ENCODE results near the gene CFAP68.
"Not testable (repeated sequence)": the region's sequence is repeated elsewhere in the genome, so short reads cannot be mapped to it uniquely, and the experiment has no call there.

The CFAP68 gene

GRCh38 chr11:111918390-111919256 is 39.3 kb downstream of the CFAP68 start, which contains the start of gene C11orf52:
Gene C11orf52, plus strand, starts transcription at chr11:111918913. Its CDS starts 60 bp downstream, at chr11:111918973.
- DNase-seq (ENCODE audit: low spot score) = no peak

- no peak for DNase-seq (ENCODE audit: low spot score)
These were observed 41.6 kb downstream of the CFAP68 start for GRCh38 chr11:111920908-111921307.

- no peak for DNase-seq (ENCODE audit: low spot score)
These were observed 42.3 kb downstream of the CFAP68 start for GRCh38 chr11:111921541-111922230.

- peak; percentile 84 for DNase-seq (ENCODE audit: low spot score)
These were observed 43.5 kb downstream of the CFAP68 start for GRCh38 chr11:111922803-111923202.

GRCh38 chr11:111923351-111923788 is 44.0 kb downstream of the CFAP68 start:
- DNase-seq (ENCODE audit: low spot score) = no peak

GRCh38 chr11:111923951-111924350 is 44.6 kb downstream of the CFAP68 start:
- DNase-seq (ENCODE audit: low spot score) = no peak

- DNase-seq (ENCODE audit: low spot score) = no peak
These were observed 46.6 kb downstream of the CFAP68 start for GRCh38 chr11:111925953-111926352.

GRCh38 chr11:111926505-111927391 is 47.4 kb downstream of the CFAP68 start:
- peak; percentile 98 for DNase-seq (ENCODE audit: low spot score)

GRCh38 chr11:111930472-111930871 is 51.1 kb downstream of the CFAP68 start:
- DNase-seq (ENCODE audit: low spot score) = no peak

GRCh38 chr11:111932611-111932950 is 53.2 kb downstream of the CFAP68 start:
- DNase-seq (ENCODE audit: low spot score) = no peak

- DNase-seq (ENCODE audit: low spot score) = not testable (repeated sequence)
These were observed 53.8 kb downstream of the CFAP68 start for GRCh38 chr11:111933176-111933575.

- no peak for DNase-seq (ENCODE audit: low spot score)
These were observed 54.5 kb downstream of the CFAP68 start for GRCh38 chr11:111933872-111934271.

GRCh38 chr11:111934306-111934705 is 55.0 kb downstream of the CFAP68 start:
- DNase-seq (ENCODE audit: low spot score) = no peak
